MG63 (cell line): ENCODE data around the gene ERF. TPM values are rescaled to one million over a fixed set of nuclear protein-coding genes. Genes with fewer than 3 reads are reported as not detected.

Source experiments
- DNase-seq: peaks from one replicate; pipeline ENCODE4 v3.0.0-alpha.2; 2020
- H3K27me3 ChIP-seq: fragments of 250-450 bp; sonication (Bioruptor Pico); 2 replicates; pipeline ENCODE4 v1.5.1; 2020; ENCODE audit warnings: mild to moderate bottlenecking, moderate library complexity
- H3K36me3 ChIP-seq: fragments of 250-450 bp; sonication (Bioruptor Pico); 2 replicates; pipeline ENCODE4 v1.5.1; 2020; ENCODE audit warnings: mild to moderate bottlenecking, moderate library complexity
- H3K4me3 ChIP-seq: fragments of 250-450 bp; sonication (Bioruptor Pico); 2 replicates; pipeline ENCODE4 v1.5.1; 2020; ENCODE audit warnings: mild to moderate bottlenecking, moderate library complexity
- H3K9me3 ChIP-seq: fragments of 250-450 bp; sonication (Bioruptor Pico); 2 replicates; pipeline ENCODE4 v1.5.1; 2020; ENCODE audit warnings: mild to moderate bottlenecking, moderate library complexity
- total RNA-seq: library from RNA; depleted of rRNA; stranded (reverse); fragments of >200 nt; shearing (Covaris generic); gene quantifications from 2 replicates; pipeline ENCODE4 v1.2.3, GENCODE V29; 2014; ENCODE audit warnings: low replicate concordance; rRNA removed

ERF gene
- total RNA-seq, 1 experiment from 2014 or later, result 168 TPM

- Histone ChIP-seq H3K9me3 (no peaks in the 10 kb centered on the region), H3K4me3 (no peak overlapping the region), H3K27me3 (no peaks in the 10 kb centered on the region), H3K36me3 (peaks cover 32% of the 10 kb centered on the region)
- no peak for DNase-seq
Measured at GRCh38 chr19:42198676-42199439, 56.1 kb downstream of the ERF start.

Other genes starting within 250 kb of the ERF start
- gene GRIK5, start 184.9 kb downstream of the ERF start, total RNA-seq, result not detected in 2 replicates
- gene ZNF574, start 179.0 kb downstream of the ERF start, total RNA-seq, result 18.8 and 20.4 TPM in 2 replicates
- gene POU2F2, start 122.7 kb downstream of the ERF start, total RNA-seq, result not detected in 2 replicates
- 26.3 and 42.9 TPM in 2 replicates for gene DEDD2, start 37.5 kb downstream of the ERF start, total RNA-seq
- gene ZNF526, start 34.8 kb downstream of the ERF start, total RNA-seq, result 8.5 and 12.8 TPM in 2 replicates
- gene GSK3A, start 12.5 kb downstream of the ERF start, total RNA-seq, result 24.1 and 27.3 TPM in 2 replicates
- 5.9 and 15.8 TPM in 2 replicates for gene CIC, start 14.1 kb upstream of the ERF start, total RNA-seq
- 0.13 and 0.76 TPM in 2 replicates for gene PRR19, start 47.0 kb upstream of the ERF start, total RNA-seq
- gene PAFAH1B3, start 47.5 kb upstream of the ERF start, total RNA-seq, result 80.0 and 88.3 TPM in 2 replicates
- gene TMEM145, start 58.2 kb upstream of the ERF start, total RNA-seq, result 0.86 TPM in 1 of 2 replicates, not detected in the other
- 14.8 and 26.7 TPM in 2 replicates for gene MEGF8, start 70.5 kb upstream of the ERF start, total RNA-seq
- not detected in 2 replicates for gene CNFN, start 135.2 kb upstream of the ERF start, total RNA-seq
- gene LIPE, start 172.3 kb upstream of the ERF start, total RNA-seq, result not detected in 2 replicates
- not detected in 2 replicates for gene CXCL17, start 187.8 kb upstream of the ERF start, total RNA-seq